CD4-positive, alpha-beta T cell treated with Interleukin-10 for 1 hour (primary cell): ENCODE results near the gene PRKD2.
"Not testable (repeated sequence)": the region's sequence is repeated elsewhere in the genome, so short reads cannot be mapped to it uniquely, and the experiment has no call there.

Experiments used
- DNase-seq: peaks from one replicate; pipeline ENCODE4 v3.0.0-alpha.2; 2020

Gene PRKD2

GRCh38 chr19:46717034-46717715, at the start of gene PRKD2:
PRKD2 (minus strand) TSS chr19:46717114; CDS start chr19:46716370, 744 bp downstream.
- DNase-seq: peak; percentile 87

- no peak for DNase-seq
These were observed 47.9 kb upstream of the PRKD2 start for GRCh38 chr19:46764817-46765291.

- no peak for DNase-seq
These were observed 45.5 kb upstream of the PRKD2 start for GRCh38 chr19:46762245-46762890.

GRCh38 chr19:46761418-46761831, 44.5 kb upstream of the PRKD2 start:
- DNase-seq: no peak

- DNase-seq: not testable (repeated sequence)
These were observed 44.0 kb upstream of the PRKD2 start for GRCh38 chr19:46760897-46761296.

- no peak for DNase-seq
These were observed 43.4 kb upstream of the PRKD2 start for GRCh38 chr19:46760363-46760762.

GRCh38 chr19:46759817-46760333, 43.0 kb upstream of the PRKD2 start:
- DNase-seq: no peak

GRCh38 chr19:46759206-46759605, 42.3 kb upstream of the PRKD2 start:
- no peak for DNase-seq

GRCh38 chr19:46756544-46756888, 39.6 kb upstream of the PRKD2 start:
- DNase-seq: no peak

GRCh38 chr19:46755853-46756543, 39.1 kb upstream of the PRKD2 start:
- no peak for DNase-seq

GRCh38 chr19:46755077-46755852, 38.4 kb upstream of the PRKD2 start:
- DNase-seq: no peak

- DNase-seq: peak; percentile 77
These were observed 36.7 kb upstream of the PRKD2 start for GRCh38 chr19:46753420-46754155.

- DNase-seq: peak; percentile 80
These were observed 31.6 kb upstream of the PRKD2 start for GRCh38 chr19:46748325-46749109.

- DNase-seq: peak; percentile 70
These were observed 29.6 kb upstream of the PRKD2 start, which contains the start of gene STRN4 for GRCh38 chr19:46746281-46747057. STRN4 (minus strand) TSS chr19:46746450; CDS start chr19:46746430, 20 bp downstream.

- DNase-seq: peak; percentile 44
These were observed 28.8 kb upstream of the PRKD2 start, which contains the start of gene FKRP for GRCh38 chr19:46745521-46746280. FKRP (plus strand) TSS chr19:46746057; CDS start chr19:46755451, 9,394 bp downstream.

- DNase-seq: no peak
These were observed 28.1 kb upstream of the PRKD2 start for GRCh38 chr19:46745030-46745429.

GRCh38 chr19:46744005-46744691, 27.2 kb upstream of the PRKD2 start:
- no peak for DNase-seq

- no peak for DNase-seq
These were observed 26.1 kb upstream of the PRKD2 start for GRCh38 chr19:46742926-46743480.
